Liver (tissue), 3 donors: ENCODE data around the gene PPP3CA.
"Not testable (repeated sequence)": the region's sequence is repeated elsewhere in the genome, so short reads cannot be mapped to it uniquely, and the experiment has no call there.

ENCODE experiments used
- CTCF ChIP-seq: fragments of 150-350 bp; IDR thresholded peaks from 2 replicates; pipeline ENCODE4 v1.5.1; 2017; ENCODE audit warnings: improper control_type of control experiment, low read depth, low read length; ENCODE audit not compliant: missing input control
- FOXA1 ChIP-seq: IDR thresholded peaks from 2 replicates; pipeline ENCODE4 v1.6.1; 2016; ENCODE audit warnings: antibody characterized with exemption
- GABPA ChIP-seq, 2 donors: IDR thresholded peaks in 1 of 2; conservative IDR thresholded peaks in 1 of 2; 2 replicates each; pipeline ENCODE4 v1.6.1; 2016; ENCODE audit warnings: antibody characterized with exemption in 2 of 2, mild to moderate bottlenecking in 1 of 2, moderate library complexity in 1 of 2
- JUND ChIP-seq, 2 donors: IDR thresholded peaks; 2 replicates each; pipeline ENCODE4 v1.6.1; 2016; ENCODE audit warnings: antibody characterized with exemption in 2 of 2
- RAD21 ChIP-seq, 2 donors: IDR thresholded peaks; 2 replicates each; pipeline ENCODE4 v1.6.1; 2016; ENCODE audit warnings: antibody characterized with exemption in 2 of 2, mild to moderate bottlenecking in 2 of 2
- RXRA ChIP-seq, 2 donors: IDR thresholded peaks; 2 replicates each; pipeline ENCODE4 v1.6.1; 2017 to 2018; ENCODE audit warnings: antibody characterized with exemption in 2 of 2, mild to moderate bottlenecking in 1 of 2
- TAF1 ChIP-seq: conservative IDR thresholded peaks from 2 replicates; pipeline ENCODE4 v1.6.1; 2016; ENCODE audit warnings: antibody characterized with exemption, mild to moderate bottlenecking
- TF ChIP-seq, protein P1 (sequence below): IDR thresholded peaks from 2 replicates; pipeline ENCODE4 v1.6.1; 2016; ENCODE audit warnings: antibody characterized with exemption
- donor health status: healthy.
- donor health status: healthy.

DNA sequence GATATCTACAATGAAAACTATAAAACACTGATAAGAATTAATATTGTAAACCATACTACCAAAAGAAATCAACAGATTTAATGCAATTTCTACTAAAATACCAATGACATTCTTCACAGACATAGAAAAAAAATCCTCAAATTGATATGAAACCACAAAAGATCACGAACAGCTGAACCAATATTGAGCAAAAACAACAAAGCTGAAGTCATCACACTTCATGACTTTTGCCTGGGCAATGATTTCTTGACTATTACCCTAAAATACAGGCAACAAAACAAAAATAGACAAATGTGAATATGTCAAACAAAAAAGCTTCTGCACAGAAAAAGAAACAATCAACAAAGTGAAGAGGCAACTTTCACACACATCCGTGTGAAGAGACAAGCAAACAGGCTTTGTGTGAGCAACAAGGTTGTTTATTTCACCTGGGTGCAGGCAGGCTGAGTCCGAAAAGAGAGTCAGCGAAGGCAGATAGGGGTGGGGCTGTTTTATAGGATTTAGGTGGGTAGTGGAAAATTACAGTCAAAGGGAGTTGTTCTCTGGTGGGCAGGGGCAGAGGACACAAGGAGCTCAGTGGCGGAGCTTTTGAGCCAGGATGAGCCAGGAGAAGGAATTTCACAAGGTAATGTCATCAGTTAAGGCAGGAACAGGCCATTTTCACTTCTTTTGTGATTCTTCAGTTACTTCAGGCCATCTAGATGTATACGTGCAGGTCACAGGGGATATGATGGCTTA is 355.8 kb downstream of the PPP3CA start:
- not testable (repeated sequence) for TF ChIP-seq CTCF; RXRA (IDR thresholded peaks at IDR 0.05); FOXA1; JUND (IDR thresholded peaks at IDR 0.05); TAF1; RAD21 (IDR thresholded peaks at IDR 0.05); GABPA (IDR thresholded peaks at IDR 0.05 in 1 of 2, conservative IDR thresholded peaks at IDR 0.05 in 1 of 2)
- TF ChIP-seq, protein P1, sequence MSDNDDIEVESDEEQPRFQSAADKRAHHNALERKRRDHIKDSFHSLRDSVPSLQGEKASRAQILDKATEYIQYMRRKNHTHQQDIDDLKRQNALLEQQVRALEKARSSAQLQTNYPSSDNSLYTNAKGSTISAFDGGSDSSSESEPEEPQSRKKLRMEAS = not testable (repeated sequence)
